CD4-positive, alpha-beta T cell treated with Interleukin-2 at 100 ng/mL for 4 hours (primary cell): ENCODE data around the gene MCTP2.
A peak's percentile ranks its signal among the peaks of the same experiment; 100 is the strongest.

ENCODE experiments used
- DNase-seq: peaks from one replicate; pipeline ENCODE4 v3.0.0-alpha.2; 2020; ENCODE audit warnings: low spot score

Gene MCTP2

GRCh38 chr15:94353488-94353820 lies 122.1 kb downstream of the MCTP2 start:
- DNase-seq = no peak

GRCh38 chr15:94354655-94355054 lies 123.3 kb downstream of the MCTP2 start:
- DNase-seq = no peak

GRCh38 chr15:94359716-94360115 lies 128.4 kb downstream of the MCTP2 start:
- DNase-seq = no peak

- DNase-seq = no peak
Observed at GRCh38 chr15:94360251-94360685, 128.9 kb downstream of the MCTP2 start.

GRCh38 chr15:94362385-94363092 lies 131.2 kb downstream of the MCTP2 start:
- no peak for DNase-seq

- no peak for DNase-seq
Observed at GRCh38 chr15:94363382-94363781, 132.0 kb downstream of the MCTP2 start.

- DNase-seq = no peak
Observed at GRCh38 chr15:94366781-94367180, 135.4 kb downstream of the MCTP2 start.

GRCh38 chr15:94367726-94368535 lies 136.6 kb downstream of the MCTP2 start:
- DNase-seq = no peak

- DNase-seq = no peak
Observed at GRCh38 chr15:94370206-94370935, 139.0 kb downstream of the MCTP2 start.

- no peak for DNase-seq
Observed at GRCh38 chr15:94370936-94371285, 139.6 kb downstream of the MCTP2 start.

- no peak for DNase-seq
Observed at GRCh38 chr15:94372821-94373220, 141.5 kb downstream of the MCTP2 start.

GRCh38 chr15:94375997-94376396 lies 144.6 kb downstream of the MCTP2 start:
- no peak for DNase-seq

GRCh38 chr15:94379986-94380385 lies 148.6 kb downstream of the MCTP2 start:
- DNase-seq = no peak

GRCh38 chr15:94380798-94381197 lies 149.4 kb downstream of the MCTP2 start:
- no peak for DNase-seq

GRCh38 chr15:94381384-94381783 lies 150.0 kb downstream of the MCTP2 start:
- DNase-seq = no peak

- DNase-seq = no peak
Observed at GRCh38 chr15:94383041-94383440, 151.7 kb downstream of the MCTP2 start.

- DNase-seq = no peak
Observed at GRCh38 chr15:94383706-94384105, 152.3 kb downstream of the MCTP2 start.

- no peak for DNase-seq
Observed at GRCh38 chr15:94385441-94385840, 154.1 kb downstream of the MCTP2 start.

GRCh38 chr15:94386351-94386750 lies 155.0 kb downstream of the MCTP2 start:
- DNase-seq = no peak

- no peak for DNase-seq
Observed at GRCh38 chr15:94387442-94387841, 156.1 kb downstream of the MCTP2 start.

GRCh38 chr15:94387849-94388441 lies 156.6 kb downstream of the MCTP2 start:
- DNase-seq = peak; percentile 6

- no peak for DNase-seq
Observed at GRCh38 chr15:94395640-94396039, 164.3 kb downstream of the MCTP2 start.

GRCh38 chr15:94397337-94397736 lies 166.0 kb downstream of the MCTP2 start:
- no peak for DNase-seq
